ENCODE results near the gene DNM3. TPM values are rescaled to one million over a fixed set of nuclear protein-coding genes. Genes with fewer than 3 reads are reported as not detected.

DNM3 gene
- total RNA-seq, 1 experiment from 2014 or later: 2.7 TPM

DNA sequence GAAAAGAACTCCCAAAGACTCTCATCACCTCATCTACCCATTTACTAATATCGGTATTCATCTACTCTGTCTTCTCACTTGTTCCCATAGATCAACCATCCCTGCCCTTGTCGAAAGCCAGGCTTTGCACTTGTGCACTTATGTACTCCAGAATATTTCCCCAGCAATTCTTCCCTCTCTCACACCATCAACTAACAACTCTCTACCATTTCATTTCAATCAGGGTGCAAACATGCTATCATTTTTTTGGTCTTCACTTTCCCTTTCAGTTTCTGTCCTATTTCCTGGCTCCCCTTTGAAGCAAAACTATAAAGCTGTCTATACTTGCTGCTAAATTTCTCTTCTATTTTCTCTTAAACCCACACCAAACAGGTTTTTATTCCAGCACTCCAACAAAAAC, 585.9 kb downstream of the DNM3 start:
- Histone ChIP-seq H2BK12ac (ENCODE audit: insufficient read length, low read depth, low read length) (no peak overlapping the region), H4K5ac (ENCODE audit: insufficient read length, low read depth, low read length) (no peak overlapping the region), H4K8ac (replicated peaks; ENCODE audit: insufficient read length, low read depth, low read length) (no peak overlapping the region), H4K91ac (ENCODE audit: insufficient read length, low read depth, low read length) (no peak overlapping the region), H2BK20ac (ENCODE audit: low read depth, low read length, poor library complexity, severe bottlenecking) (no peak overlapping the region), H3K4me2 (ENCODE audit: insufficient read depth, insufficient read length, low read length) (no peak overlapping the region), H2BK120ac (ENCODE audit: low read depth, low read length, poor library complexity, severe bottlenecking) (no peak overlapping the region), H2AK5ac (ENCODE audit: insufficient read length, low read length) (no peak overlapping the region), H3K4ac (ENCODE audit: low read depth, low read length) (no peak overlapping the region), H3K18ac (ENCODE audit: insufficient read length, low read depth, low read length) (no peak overlapping the region), H3T11ph (ENCODE audit: low read length) (no peak overlapping the region), H3K79me1 (ENCODE audit: insufficient read depth, low read depth, low read length, poor library complexity, severe bottlenecking) (no peaks in the 10 kb centered on the region), H3K9me3 (ENCODE audit: control insufficient read depth, low read depth, low read length) (no peaks in the 10 kb centered on the region), H3K23me2 (ENCODE audit: insufficient read length, low read depth, low read length, poor library complexity, severe bottlenecking) (no peaks in the 10 kb centered on the region), H2AFZ (ENCODE audit: low read length) (no peak overlapping the region), H4K20me1 (ENCODE audit: control insufficient read depth, insufficient read depth, insufficient read length) (no peaks in the 10 kb centered on the region), H2BK5ac (ENCODE audit: insufficient read length, low read length) (no peak overlapping the region), H3K27me3 (ENCODE audit: insufficient read depth, low read length) (no peaks in the 10 kb centered on the region), H3K56ac (ENCODE audit: insufficient read length, low read depth, low read length) (no peak overlapping the region), H2BK15ac (ENCODE audit: low read depth, low read length) (no peak overlapping the region), H3K23ac (ENCODE audit: insufficient read length, low read depth, low read length) (no peak overlapping the region), H3K27ac (ENCODE audit: insufficient read length, low read depth, low read length) (no peak overlapping the region), H3K9ac (ENCODE audit: extremely low read depth, insufficient read length, low read length) (no peak overlapping the region), H3K4me1 (ENCODE audit: insufficient read depth, low read length) (no peaks in the 10 kb centered on the region; the same call in 1 of the 2 replicates), H3K14ac (ENCODE audit: insufficient read depth, low read length) (no peak overlapping the region), H3K79me2 (ENCODE audit: insufficient read depth, low read length) (no peaks in the 10 kb centered on the region)
- DNase-seq: no peak
- no peak overlapping the region for H3K4me3 Mint-ChIP-seq
- no peaks in the 10 kb centered on the region for H3K9me3 Mint-ChIP-seq
- no peaks in the 10 kb centered on the region; a peak in 1 of 7 replicates for H3K36me3 Mint-ChIP-seq (ENCODE audit: insufficient read depth in 1 of 3, low read depth in 3 of 3)
- H3K4me1 Mint-ChIP-seq: peaks cover 13 to 14% of the 10 kb centered on the region in 2 experiments
- no peaks in the 10 kb centered on the region for H3K27me3 Mint-ChIP-seq (ENCODE audit: low read depth)
- no peak overlapping the region for H3K27ac Mint-ChIP-seq
- WGBS (ENCODE audit: extremely low coverage, insufficient read length, low lambda C conversion rate): no CpG with 5 or more reads among the region's 2 CpGs
- TF ChIP-seq, protein P1, sequence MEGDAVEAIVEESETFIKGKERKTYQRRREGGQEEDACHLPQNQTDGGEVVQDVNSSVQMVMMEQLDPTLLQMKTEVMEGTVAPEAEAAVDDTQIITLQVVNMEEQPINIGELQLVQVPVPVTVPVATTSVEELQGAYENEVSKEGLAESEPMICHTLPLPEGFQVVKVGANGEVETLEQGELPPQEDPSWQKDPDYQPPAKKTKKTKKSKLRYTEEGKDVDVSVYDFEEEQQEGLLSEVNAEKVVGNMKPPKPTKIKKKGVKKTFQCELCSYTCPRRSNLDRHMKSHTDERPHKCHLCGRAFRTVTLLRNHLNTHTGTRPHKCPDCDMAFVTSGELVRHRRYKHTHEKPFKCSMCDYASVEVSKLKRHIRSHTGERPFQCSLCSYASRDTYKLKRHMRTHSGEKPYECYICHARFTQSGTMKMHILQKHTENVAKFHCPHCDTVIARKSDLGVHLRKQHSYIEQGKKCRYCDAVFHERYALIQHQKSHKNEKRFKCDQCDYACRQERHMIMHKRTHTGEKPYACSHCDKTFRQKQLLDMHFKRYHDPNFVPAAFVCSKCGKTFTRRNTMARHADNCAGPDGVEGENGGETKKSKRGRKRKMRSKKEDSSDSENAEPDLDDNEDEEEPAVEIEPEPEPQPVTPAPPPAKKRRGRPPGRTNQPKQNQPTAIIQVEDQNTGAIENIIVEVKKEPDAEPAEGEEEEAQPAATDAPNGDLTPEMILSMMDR (conservative IDR thresholded peaks at IDR 0.05): no peak
